ENCODE results near the gene PCARE. TPM values are rescaled to one million over a fixed set of nuclear protein-coding genes. Genes with fewer than 3 reads are reported as not detected.
A peak's percentile ranks its signal among the peaks of the same experiment; 100 is the strongest.

Gene PCARE
- total RNA-seq, 2 donors from 2014 or later = not detected

DNA sequence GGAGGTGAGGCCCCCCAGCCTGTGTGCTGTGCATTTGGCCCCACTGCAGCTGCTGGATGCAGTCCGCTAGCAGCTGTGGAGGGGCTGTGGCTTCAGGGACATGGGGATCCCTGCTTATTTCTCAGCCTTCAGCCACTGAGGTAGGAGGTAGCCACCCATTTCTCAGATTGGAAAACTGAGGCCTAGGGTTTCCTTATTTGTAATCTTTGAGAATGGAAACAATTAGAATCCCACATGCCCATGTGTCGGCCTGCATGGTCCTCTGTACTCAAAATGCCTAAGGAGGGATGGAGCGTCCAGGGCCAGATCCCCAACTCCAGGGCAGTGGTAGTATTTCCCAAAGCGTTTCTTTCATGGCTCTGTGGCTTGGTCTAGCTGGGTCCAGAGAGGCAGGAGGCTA, 51.1 kb downstream of the PCARE start:
- H3K4me1 ChIP-seq (replicated peaks) = no peaks in the 10 kb centered on the region
- H3K4me3 ChIP-seq = no peak overlapping the region
- WGBS = 100% methylated on average over 3 of the region's 4 CpGs
- H3K9me3 ChIP-seq = no peaks in the 10 kb centered on the region
- TF ChIP-seq POLR2A (IDR thresholded peaks at IDR 0.05) (no peak), POLR2AphosphoS5 (IDR thresholded peaks at IDR 0.05) (no peak)
- TF ChIP-seq, protein P1, sequence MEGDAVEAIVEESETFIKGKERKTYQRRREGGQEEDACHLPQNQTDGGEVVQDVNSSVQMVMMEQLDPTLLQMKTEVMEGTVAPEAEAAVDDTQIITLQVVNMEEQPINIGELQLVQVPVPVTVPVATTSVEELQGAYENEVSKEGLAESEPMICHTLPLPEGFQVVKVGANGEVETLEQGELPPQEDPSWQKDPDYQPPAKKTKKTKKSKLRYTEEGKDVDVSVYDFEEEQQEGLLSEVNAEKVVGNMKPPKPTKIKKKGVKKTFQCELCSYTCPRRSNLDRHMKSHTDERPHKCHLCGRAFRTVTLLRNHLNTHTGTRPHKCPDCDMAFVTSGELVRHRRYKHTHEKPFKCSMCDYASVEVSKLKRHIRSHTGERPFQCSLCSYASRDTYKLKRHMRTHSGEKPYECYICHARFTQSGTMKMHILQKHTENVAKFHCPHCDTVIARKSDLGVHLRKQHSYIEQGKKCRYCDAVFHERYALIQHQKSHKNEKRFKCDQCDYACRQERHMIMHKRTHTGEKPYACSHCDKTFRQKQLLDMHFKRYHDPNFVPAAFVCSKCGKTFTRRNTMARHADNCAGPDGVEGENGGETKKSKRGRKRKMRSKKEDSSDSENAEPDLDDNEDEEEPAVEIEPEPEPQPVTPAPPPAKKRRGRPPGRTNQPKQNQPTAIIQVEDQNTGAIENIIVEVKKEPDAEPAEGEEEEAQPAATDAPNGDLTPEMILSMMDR (IDR thresholded peaks at IDR 0.05) = no peak
- DNase-seq (ENCODE audit: low spot score) = no peak
- H3K36me3 ChIP-seq = no peaks in the 10 kb centered on the region
- H3K27me3 ChIP-seq (replicated peaks; ENCODE audit: insufficient read depth) = no peaks in the 10 kb centered on the region
- intact Hi-C loops (cut with DNase I) = no loop called here
- no peak overlapping the region for H3K27ac ChIP-seq

DNA sequence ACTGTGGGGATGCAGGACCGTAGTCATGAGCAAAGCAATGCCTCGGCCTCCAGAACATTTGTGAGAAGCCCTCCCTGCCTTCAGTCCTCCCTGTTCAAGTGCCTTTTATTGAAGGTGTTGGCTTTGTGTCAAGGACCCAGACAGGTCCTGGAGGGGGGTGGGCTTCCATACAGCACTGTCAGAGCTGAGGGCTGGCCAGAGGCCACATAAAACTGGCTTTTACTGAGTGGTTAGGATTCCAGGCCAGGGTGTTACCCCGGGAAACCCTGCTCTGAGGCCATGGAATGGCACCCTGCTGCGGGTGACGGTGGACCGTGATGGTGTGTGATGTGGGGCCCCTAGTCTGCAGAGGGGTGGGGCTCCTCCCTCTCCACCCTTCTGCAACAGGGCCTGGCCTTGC, 51.6 kb downstream of the PCARE start:
- Histone ChIP-seq H3K27ac (no peak overlapping the region), H3K4me3 (no peak overlapping the region), H3K27me3 (replicated peaks; ENCODE audit: insufficient read depth) (no peaks in the 10 kb centered on the region), H3K36me3 (no peaks in the 10 kb centered on the region), H3K4me1 (replicated peaks) (no peaks in the 10 kb centered on the region), H3K9me3 (no peaks in the 10 kb centered on the region)
- 49% methylated on average over 6 of the region's 6 CpGs for WGBS
- intact Hi-C loops (cut with DNase I) = no loop called here
- TF ChIP-seq POLR2A (IDR thresholded peaks at IDR 0.05) = no peak
- TF ChIP-seq, protein P1 (IDR thresholded peaks at IDR 0.05) = no peak
- no peak for TF ChIP-seq POLR2AphosphoS5 (IDR thresholded peaks at IDR 0.05)
- no peak for DNase-seq (ENCODE audit: low spot score)

DNA sequence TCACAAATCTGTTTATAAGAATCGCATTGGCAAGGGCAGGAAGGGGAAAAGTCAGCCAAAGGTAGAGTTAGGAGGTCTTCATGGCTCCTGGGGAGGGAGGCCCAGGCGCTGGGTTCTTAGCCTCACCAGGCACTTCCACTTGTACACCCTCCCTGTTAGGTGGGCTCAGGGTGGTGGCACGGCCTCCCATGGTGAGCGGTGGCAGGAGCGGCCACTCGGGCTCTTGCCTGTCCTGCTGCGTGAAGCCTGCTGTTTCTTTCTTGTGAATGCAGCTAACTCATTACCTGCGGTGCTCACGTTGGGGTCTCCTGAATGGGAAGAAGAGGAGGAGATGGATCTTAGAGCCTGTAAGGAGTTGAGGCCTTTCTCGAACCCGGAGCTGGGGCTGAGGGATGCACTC, 52.4 kb downstream of the PCARE start:
- no peaks in the 10 kb centered on the region for H3K27me3 ChIP-seq (replicated peaks; ENCODE audit: insufficient read depth)
- H3K36me3 ChIP-seq = no peaks in the 10 kb centered on the region
- H3K9me3 ChIP-seq = no peaks in the 10 kb centered on the region
- intact Hi-C loops (cut with DNase I) = no loop called here
- no peaks in the 10 kb centered on the region for H3K4me1 ChIP-seq (replicated peaks)
- TF ChIP-seq, protein P1 (IDR thresholded peaks at IDR 0.05) = no peak
- TF ChIP-seq POLR2AphosphoS5 (IDR thresholded peaks at IDR 0.05) (no peak), POLR2A (IDR thresholded peaks at IDR 0.05) (no peak)
- WGBS = 94% methylated on average over 11 of the region's 11 CpGs
- H3K4me3 ChIP-seq = no peak overlapping the region
- no peak overlapping the region for H3K27ac ChIP-seq
- no peak for DNase-seq (ENCODE audit: low spot score)

DNA sequence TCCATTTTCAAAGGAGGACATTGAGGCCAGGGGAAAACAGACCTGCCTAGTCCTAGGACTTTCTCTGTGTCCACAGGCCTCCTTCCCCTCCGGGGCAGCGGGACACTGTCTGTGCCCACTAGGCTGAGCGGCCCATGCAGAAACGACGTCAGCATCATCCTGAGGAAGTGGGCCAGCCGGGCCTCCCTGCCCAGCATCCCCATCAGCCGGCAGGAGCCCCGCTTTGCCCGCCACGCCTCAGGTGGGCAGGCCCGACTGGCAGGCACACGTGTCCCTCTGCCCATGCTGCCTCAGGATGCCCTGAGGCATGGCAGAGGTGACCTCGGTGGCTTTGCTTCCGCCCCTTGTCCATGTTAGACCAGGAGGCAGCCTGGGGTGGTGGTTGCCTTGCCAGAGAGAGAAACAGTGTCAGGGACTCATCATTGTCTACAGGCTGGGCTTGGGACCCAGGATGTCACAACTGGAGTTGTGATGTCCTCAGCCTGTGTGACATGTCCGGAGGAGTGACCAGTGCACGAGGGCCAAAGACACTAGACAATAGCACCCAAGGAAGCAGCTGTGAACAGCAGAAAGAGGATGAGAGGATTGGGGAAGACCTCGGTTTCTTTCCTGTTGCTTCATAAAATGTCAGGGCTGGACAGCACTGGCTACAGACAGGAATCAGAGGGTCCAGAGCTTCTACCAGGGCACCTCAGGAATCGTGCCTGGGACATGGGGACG, 56.4 kb downstream of the PCARE start:
- DNase-seq (ENCODE audit: low spot score) = no peak
- Histone ChIP-seq H3K4me1 (replicated peaks) (no peaks in the 10 kb centered on the region), H3K27me3 (replicated peaks; ENCODE audit: insufficient read depth) (no peaks in the 10 kb centered on the region), H3K9me3 (no peaks in the 10 kb centered on the region), H3K36me3 (no peaks in the 10 kb centered on the region), H3K27ac (peak overlapping the region in 1 of 2 donors; percentile 45), H3K4me3 (no peak overlapping the region)
- TF ChIP-seq, protein P1 (IDR thresholded peaks at IDR 0.05) = no peak
- no peak for TF ChIP-seq POLR2AphosphoS5 (IDR thresholded peaks at IDR 0.05)
- no peak for TF ChIP-seq POLR2A (IDR thresholded peaks at IDR 0.05)
- WGBS = 82% methylated on average over 19 of the region's 19 CpGs
- intact Hi-C loops (cut with DNase I) = loop anchor here (10.0 kb wide), 1 partner anchor 97 kb away; the partner anchor contains the start of gene CLIP4

DNA sequence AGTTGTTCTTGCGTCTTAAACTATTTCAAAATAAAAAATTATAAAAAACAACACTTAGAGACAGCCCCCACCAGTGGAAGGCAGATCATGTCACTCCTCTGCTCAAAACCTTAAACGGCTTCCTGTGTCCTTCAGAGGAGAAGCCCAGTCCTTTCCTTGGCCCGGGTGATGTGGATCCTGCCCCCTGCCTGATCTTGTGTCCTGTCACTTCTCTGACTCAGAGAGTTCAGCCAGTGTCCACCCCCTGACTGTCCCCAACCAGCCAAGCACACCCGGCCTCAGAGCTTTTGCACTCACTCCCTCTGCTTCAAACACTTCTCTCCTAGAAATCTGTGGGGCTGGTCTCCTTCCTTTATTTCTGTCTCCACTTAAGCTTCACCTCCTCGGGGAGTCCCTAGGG, 57.8 kb downstream of the PCARE start:
- DNase-seq (ENCODE audit: low spot score) = no peak

More for the DNA sequence above, 57.8 kb downstream of the PCARE start:
- intact Hi-C loops (cut with DNase I) = loop anchor here (10.0 kb wide), 1 partner anchor 98 kb away; the partner anchor contains the start of gene CLIP4
- WGBS = 47% methylated on average over 5 of the region's 5 CpGs
- Histone ChIP-seq H3K27ac (peak overlapping the region in 1 of 2 donors; percentile 45), H3K27me3 (replicated peaks; ENCODE audit: insufficient read depth) (no peaks in the 10 kb centered on the region), H3K9me3 (no peaks in the 10 kb centered on the region), H3K4me1 (replicated peaks) (no peaks in the 10 kb centered on the region), H3K4me3 (no peak overlapping the region), H3K36me3 (no peaks in the 10 kb centered on the region)
- TF ChIP-seq POLR2AphosphoS5 (IDR thresholded peaks at IDR 0.05) (no peak), POLR2A (IDR thresholded peaks at IDR 0.05) (no peak)
- TF ChIP-seq, protein P1 (IDR thresholded peaks at IDR 0.05) = no peak

Data from prostate gland (tissue), 2 donors.